G401.6 (cell line): ENCODE results near the gene UCP2.
A peak's percentile ranks its signal among the peaks of the same experiment; 100 is the strongest.

Experiments
- FAIRE-seq: peaks from 2 replicates; lab custom pipeline; 2012; peaks lifted over from hg19 to GRCh38; lab: Jason Lieb, UNC

Gene UCP2

DNA sequence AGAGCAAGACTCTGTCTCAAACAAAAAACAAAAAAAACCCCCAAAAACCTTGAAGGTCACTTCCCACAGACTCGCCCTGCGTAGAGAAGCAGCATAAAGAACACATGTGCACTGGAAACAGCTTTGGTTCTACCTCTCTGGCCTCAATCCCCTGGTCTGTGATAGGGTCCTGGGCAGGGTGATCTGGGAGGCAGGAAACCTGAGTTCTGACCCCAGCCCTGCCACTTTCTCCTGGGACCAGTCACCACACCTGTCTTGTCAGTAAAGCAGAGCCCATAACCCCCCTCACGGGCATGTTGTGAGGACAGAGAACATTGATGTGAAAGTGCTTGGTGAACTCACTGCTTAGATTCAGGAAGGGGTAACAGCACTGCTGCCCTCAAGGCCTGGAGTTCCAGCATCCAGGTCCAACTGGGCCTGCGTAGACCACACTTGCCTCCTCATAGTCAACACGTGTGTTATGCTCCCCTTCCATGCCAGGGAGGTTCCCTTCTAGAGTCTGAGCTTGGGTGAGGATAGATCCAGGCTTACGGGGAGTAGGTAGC is 11.4 kb downstream of the UCP2 start:
- peak; percentile 45 for FAIRE-seq

DNA sequence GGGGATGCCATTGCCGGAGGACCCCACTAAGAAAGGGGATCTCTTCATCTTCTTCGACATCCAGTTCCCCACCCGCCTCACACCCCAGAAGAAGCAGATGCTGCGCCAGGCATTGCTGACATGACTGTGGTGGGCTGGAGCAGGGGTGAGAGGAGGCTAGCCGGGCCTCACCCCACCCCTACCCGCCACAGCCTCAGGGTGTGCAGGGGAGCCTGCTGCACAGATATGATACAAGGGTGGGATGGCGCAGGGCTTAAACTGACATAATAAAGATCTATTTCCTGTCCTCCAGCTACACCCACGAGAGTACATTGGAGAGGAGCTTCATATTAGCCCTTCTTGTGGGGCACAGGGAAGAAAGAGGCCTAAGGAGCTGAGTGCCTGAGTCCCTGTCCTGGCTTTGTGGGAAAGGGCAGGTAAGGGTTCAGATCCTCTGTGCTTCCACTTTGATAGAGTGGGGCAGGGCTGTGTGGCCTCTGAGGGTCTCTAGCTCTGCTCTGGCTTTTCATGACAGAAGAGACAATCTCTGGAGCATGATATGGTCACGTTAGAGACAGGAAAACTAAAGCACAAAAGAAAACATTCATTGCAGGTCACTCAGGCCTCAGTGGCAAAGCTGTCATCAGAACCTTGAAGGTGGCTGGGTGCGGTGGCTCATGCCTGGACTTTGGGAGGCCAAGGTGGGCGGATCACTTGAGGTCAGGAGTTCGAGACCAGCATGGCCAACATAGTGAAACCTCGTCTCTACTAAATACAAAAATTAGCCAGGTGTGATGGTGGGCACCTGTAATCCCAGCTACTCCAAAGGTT is 12.4 kb downstream of the UCP2 start:
- no peak for FAIRE-seq

DNA sequence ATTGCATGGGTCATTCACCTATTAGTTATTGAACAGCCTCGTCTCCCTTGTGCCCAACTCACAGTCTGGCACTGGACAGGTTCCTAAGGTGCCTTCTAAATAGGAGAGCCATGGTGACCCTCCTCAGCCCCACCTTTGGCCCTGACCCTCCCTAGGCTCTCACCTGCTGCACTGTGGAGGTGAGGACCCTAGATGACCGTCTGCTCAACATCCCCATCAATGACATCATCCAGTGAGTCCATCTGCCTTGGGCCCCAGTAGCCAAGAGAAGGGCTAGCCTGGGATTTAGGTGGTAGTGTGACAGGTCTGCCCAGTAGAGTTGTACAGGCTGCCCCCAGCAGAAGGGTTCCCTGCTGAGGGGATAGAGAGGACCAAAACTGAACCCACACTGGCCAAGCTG is 13.6 kb downstream of the UCP2 start:
- no peak for FAIRE-seq

DNA sequence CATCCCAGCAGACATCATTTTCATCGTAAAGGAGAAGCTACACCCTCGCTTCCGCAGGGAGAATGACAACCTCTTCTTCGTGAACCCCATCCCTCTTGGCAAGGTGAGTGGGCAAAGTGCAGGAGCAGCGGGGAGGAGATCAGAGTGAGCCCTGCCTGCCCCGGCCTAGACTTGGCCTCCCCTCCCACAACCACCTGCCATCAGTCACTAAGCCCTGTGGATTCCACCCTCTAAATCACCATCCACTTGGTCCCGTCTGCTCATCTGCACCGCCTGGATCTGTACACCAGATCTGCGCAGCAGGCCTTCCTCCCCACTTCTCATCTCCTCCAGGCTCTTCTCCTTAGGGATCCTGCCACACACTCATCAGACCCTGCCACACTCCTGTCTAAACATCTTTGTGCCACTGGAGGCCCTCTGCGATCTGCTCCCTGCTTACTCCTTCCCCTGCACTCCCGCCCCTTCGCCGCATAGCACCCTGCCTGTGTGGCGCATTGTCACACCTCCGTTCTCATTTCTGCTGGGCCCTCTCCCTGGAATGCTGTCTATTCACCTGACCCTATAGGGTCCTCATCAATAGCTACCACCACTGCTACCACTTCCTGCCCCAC is 14.2 kb downstream of the UCP2 start:
- no peak for FAIRE-seq

DNA sequence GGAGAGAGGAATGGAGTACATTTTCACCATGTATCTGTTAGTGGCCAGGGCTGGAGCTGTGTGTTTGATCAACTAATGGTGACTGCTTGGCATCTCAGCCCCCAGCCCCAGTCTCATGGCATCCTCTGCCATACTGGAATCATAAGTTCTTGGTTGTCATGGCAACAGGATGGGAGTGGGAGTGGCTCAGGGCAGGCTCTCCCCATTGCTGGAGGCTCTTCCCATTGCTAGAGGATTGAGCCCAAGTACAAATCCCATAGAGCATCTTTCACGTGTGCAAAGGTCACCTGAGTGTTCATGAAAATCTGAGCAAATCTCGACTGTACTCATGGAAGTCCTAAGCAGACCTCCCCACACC is 16.9 kb downstream of the UCP2 start:
- no peak for FAIRE-seq

DNA sequence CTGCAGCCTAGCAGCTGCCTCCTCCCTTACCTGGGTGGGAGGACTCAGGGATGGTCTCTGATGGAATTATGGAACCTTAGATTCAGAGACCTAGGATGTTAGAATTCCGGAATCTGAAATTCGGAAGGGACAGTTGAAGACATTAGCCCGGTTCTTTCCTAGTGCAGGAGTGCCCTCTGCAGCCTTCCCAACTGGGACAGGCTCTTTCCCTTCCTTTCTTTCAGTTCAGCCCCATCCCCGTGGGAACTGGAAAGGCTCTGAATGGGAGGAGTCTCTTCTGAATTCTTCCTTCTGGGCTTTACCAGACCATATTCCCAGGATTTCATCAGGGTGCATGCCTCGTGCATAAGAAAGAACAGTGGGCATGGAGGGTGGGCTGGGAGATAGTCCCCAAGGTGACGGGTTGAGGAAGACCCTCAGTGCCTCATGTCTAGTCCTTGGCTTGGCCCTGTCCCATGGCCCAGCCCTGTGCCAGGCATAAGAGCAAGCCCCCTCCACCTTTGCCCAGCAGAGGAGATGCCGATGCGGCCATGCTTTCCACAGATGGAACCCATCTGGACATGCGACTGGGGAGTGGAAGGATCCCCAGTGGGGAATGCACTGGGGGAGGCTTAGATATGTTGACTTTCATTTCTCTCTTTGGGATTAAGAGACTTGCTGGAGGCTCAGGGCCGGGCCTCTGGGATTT is 17.4 kb downstream of the UCP2 start:
- FAIRE-seq: peak; percentile 80

DNA sequence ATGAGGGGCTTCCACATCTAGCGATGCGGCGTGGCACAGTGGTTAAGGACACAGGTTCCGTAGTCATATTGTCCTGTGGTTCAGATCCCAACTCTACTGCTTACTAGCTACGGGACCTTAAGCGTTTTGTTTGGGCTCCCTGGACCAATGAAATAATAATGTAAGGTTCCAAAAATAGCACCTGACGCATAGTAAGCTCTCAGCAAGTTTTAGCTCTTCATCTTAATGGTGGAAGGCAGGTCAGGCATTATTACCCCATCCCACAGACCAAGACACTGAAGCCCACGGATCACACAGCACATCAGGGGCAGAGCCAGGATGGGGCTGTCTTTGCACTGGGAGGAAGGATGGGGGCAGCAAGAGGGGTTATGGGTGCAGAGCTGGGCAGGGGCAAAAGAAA is 18.8 kb downstream of the UCP2 start:
- FAIRE-seq: no peak

DNA sequence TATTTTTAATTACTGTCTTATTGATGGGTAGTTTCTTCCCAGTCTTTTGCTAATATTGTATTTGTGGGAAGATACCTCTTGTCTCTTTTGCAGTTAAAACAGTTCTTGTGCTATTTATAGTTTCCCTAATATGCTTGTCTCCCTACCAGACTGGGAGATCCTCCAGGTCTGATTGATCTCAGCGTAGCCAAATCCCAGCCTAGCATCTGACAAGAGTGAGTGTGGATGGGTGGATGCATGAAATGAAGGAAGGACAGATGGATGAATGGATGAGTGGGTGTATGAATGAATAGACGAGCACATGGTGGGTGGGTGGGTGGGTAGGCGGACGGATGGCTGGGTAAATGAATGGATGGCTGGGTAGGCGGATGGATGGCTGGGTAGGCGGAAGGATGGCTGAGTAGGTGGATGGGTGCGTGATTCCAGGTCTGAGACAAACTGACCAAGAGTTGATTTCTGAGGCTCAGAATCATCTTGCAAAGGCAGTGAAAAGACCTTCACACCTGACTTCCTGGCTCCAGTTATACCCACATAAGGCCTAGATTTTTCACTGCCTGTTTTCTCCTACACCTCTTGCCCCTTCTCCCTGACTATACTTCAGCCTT is 20.4 kb downstream of the UCP2 start:
- no peak for FAIRE-seq

DNA sequence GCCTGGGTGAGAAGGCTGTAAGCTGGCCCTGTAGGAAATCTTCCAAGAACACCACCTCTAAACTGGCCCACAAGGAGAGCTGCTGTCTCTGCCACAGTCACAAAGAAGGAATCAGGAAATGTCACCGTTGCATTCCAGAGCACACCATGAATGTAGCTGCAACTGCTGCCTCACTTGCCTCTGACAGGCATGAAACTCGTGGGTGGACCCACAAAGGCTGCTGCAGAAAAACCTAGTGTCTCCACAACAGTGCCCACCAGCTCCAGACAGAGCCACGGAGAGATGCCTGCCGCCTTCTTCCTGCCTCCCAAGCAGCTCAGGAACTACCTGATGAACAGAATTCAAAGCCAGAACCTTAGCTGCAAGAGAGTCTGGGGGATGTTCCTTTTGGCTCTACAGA is 21.3 kb downstream of the UCP2 start:
- FAIRE-seq: no peak

DNA sequence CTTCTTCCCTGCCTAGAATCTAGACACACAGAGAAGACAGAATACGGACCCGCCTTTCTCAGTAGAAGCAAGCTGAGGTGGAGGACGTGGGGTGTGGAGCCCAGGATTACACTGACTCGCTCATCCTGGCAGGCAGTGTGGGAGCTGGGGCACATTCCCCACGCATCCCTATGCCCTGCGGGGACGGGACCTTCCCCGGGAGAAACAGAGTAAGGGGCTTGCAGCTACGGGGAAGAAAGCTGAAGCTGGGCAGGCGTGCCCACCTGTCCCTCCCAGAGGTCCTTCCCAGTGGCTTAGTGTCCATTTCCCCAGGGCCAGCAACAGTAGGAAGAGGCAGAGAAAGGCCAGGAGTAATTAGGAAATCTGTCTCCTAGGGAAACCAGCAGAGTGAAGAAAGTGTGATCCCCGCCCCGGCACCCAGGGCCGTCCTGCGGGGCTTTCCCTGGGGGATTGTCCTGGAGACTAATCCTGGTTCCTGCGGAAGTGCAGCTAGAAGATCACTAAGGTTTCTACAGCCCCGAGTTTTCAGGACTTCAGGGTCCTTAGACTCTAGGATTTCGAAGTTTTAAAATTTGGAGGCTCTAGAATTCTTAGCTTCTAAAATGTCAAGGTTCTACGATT is 24.0 kb downstream of the UCP2 start:
- FAIRE-seq: no peak

DNA sequence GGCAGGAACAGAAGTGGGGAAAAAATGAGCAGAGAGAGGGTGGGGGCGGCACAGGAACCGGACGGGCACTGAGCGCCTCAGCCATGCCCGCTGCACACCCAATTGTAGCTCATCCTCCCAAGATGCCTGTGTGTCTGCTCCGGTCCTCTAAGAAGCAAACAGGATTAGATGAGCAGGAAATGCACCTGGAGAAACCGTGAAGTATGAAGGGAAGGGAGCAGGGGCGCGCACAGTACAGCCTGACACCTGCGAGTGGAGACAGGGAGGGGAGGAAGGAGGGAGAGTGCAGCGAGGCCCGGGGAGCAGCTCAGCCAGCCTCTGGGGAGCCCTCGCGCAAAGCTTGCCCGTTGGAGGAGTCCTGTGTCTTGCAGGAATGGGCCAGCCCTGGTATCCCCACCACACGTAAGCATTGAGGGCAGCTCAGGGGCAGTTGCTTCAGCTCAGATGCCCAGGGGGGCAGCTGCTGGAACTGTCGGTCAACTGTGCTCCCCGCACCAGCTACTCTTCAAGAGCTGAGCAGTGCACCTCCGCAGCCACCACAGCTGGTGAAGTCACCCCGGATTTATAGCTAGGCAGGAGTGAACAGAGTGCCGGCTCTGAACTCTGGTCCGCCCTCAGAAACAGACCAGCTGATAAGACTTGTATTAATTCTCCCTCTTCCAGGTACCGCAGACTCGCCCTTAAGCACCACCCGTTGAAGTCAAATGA is 24.8 kb downstream of the UCP2 start:
- FAIRE-seq: no peak

DNA sequence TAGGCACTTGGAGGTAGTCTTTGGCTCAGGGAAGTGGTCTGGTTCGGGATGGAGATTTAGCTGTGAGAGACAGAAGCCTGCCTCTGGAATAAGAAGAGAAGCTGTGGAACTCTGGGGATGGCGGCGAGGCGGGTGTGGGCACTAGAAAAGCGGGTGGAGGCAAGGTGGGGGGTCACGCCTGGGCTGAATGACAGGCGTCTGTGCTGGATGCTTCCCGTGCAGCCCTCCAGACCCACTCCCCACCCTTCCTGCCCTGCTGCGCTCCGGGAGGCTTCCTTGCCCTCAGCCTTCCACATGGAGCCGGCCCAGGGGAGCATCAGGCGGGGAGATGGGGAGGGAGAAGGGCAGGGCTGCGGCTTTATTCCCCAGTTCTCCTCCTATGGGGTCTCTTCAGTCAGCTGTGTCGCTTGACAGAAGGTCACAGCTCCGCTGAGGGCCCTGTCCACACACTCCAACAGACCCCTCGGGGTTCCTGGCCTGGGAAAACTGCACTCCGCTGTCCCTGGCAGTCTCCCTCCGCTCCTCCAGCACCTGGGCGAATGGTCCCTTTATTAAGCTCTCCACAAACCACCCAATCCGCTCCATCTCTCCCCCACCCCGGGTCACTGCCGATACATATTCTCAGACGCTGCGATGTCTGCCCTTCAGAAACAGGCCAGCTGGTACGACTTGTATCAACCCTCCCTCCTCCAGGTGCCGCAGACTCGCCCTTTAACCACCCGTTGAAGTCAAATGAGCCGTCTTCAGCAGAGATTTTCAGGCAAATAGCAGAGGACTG is 25.6 kb downstream of the UCP2 start:
- no peak for FAIRE-seq

DNA sequence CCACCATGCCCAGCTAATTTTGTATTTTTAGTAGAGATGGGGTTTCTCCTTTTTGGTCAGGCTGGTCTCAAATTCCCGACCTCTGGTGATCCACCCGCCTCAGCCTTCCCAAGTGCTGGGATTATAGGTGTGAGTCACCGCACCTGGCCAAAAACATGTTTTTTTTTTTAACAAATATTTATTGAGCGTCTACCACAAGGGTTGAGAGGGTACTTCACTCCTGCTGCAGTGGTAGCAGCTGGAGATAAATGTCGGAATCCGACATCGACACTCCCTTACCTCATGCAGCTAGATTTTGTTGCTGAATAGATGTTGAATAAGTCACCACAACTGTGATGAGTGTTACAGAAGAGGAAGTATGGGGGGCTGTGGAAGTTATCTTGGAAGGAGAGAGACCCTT is 30.8 kb downstream of the UCP2 start:
- FAIRE-seq: no peak

DNA sequence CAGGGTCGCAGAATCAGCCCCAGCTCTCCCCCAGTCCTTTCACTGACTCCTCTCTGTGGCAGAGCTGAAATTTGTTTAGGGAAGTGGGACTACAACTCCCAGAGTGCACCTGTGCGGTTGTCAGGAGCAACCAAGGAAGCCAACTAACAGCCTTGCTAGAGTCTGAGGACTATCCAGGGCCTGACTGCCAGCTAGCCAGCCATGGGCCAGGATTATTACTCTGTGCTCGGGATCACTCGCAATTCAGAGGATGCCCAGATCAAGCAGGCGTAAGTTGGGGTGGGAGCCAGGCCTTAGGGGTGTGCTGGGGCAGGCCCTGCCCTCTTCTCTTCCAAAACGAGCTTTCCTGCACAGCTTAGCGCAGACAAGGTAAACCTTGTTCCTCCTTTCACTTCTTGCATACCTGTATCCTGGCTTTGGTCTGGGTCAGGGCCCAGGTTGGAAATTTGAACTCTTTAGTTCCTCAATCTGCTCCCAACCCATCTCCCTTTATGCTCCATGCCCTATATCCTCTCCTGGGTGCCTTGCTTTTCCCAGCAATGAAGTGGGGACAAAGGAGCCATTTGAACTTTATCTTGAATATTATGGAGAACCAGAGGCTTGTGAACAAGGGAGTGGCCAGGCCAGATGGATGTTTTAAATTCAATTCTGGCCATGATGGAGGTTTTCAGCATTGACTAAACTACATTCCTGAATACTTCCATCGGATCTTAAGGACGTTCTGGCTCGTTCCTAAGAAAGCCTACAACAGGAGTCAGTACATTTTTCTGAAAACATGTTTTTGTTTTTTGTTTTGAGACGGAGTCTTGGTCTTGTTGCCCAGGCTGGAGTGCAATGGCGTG is 31.6 kb downstream of the UCP2 start, which contains the start of gene DNAJB13:
Gene DNAJB13, plus strand, starts transcription at position 158 of the 842 bp plus-strand sequence. Its CDS starts 44 bp downstream, at position 202.
- no peak for FAIRE-seq

DNA sequence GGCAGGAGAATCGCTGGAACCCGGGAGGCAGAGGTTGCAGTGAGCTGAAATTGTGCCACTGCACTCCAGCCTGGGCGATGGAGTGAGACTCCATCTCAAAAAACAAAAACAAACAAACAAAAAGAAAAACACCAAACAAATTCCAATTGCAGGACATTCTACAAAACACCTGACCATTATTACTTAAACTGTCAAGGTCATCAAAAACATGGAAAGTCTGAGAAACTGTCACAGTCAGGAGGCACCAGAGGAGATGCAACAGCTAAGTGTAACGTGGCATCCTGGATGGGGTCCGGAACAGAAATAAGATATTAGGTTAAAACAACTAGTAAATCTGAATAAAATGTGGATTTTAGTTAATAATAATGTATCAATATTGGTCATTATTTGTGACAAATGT is 32.7 kb downstream of the UCP2 start:
- no peak for FAIRE-seq

DNA sequence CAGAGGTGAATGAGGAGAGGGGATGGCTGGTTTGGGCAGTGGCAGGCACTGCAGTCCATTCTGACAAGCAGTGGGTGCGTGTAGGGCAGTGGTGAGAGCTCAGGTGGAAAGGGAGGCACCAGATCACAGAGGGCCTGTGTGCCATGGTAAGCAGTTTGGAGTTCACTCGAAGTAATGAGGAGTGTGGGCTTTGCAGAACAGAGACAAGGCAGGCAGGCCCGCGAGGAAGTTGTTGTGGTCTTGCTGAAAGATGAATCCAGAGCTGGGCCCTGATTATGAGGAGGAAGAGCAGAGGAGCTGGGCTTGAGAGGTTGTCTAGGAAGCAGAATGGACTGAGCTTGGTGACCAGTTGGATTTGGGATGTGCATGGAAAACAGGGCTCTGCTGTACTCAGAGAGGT is 33.4 kb downstream of the UCP2 start:
- FAIRE-seq: no peak

DNA sequence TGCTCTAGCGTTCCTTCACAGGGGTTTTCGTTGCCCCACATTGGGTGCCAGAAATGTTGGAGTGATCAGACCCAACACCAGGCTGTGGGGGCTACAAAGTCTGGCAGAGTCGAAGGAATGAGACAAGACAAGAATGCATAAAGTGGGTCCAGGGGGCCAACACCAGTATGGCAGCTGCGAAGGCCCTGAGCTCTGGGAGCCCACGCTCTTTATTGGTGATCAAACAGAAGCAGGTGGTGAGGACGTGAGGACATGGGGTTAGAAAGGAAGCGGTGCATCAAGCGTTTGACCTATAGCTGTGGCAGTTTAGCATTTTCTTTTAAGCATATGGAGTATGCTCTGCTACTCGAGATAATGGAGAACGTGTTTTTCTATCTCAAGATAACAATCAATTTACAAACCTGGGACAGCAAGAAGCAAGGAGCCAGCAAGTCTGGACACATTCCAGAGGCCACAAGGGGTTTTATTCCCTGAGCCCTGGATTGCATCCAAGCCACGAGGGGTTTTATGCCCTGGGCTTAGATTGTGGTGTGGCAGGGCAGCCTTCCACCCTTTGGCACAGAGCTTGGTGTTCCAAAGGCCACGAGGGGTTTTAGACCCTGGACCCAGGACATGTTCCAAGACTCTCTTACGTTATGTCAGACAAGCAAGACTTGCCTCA is 35.7 kb downstream of the UCP2 start:
- no peak for FAIRE-seq

DNA sequence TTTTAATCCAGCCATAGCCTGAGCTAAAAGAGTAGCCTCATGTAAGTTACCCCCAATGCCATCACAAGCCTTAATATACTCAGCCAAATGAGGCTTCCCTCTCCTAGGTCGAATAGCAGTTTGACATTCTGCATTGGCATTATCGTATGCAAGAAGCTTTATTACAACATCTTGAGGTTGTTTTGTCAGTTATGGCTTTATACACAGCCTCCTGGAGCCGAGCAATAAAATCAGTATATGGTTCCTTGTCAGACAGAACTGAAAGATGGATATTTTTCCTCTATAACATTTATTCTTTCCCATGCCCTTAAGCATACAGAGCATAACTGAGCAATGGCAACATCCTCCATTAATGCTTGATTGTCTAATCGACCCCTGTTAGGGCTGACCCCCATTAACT is 37.2 kb downstream of the UCP2 start:
- FAIRE-seq: no peak

DNA sequence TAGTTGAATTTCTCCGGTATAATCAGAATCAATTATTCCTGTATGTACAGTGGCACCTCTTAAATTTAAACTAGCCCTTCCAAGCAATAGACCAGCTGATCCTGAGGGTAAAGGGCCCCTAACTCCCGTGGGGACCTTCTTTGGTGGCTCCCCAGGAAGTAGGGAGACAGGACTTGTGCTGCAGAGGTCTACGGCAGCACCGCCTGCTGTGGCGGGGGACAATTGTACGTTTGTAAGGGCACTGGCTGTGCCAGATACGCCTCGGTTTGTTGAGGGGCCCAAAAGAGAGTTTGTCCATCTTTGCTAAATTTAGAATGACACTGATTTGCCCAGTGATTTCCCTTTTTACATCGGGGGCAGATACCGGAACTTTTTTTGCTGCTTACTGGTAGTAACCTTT is 37.7 kb downstream of the UCP2 start:
- FAIRE-seq: no peak
